Cortex of kidney (tissue), 1 donor: Measurements from ENCODE around the gene MLLT3.

Experiments
- DNase-seq: peaks from one replicate; lab custom pipeline; 2025; lab: John Stamatoyannopoulos, UW

Gene MLLT3

DNA sequence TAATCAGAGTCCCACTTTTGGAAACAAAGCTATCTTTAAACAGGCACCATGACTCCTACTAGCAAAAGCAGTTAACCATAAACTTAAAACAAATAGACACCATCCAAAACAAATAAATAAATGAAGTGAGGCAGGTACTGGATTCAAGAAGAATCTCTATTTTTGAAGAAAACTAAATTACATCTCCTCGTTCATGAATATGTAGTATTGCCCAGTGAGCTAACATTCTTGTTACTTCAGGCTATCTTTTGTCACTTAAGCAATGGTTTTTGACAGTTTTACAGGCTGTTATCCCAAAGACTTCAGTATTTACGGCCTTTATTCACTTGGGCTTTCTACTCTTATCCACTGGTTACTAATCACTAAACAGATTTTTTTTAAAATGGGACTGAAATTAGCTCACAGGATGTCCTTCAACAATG is 242.5 kb downstream of the MLLT3 start:
- DNase-seq, result no peak

- DNase-seq, result no peak
Observed at GRCh38 chr9:20378851-20379250, 243.4 kb downstream of the MLLT3 start.

GRCh38 chr9:20377790-20378189 is 244.5 kb downstream of the MLLT3 start:
- DNase-seq, result no peak

DNA sequence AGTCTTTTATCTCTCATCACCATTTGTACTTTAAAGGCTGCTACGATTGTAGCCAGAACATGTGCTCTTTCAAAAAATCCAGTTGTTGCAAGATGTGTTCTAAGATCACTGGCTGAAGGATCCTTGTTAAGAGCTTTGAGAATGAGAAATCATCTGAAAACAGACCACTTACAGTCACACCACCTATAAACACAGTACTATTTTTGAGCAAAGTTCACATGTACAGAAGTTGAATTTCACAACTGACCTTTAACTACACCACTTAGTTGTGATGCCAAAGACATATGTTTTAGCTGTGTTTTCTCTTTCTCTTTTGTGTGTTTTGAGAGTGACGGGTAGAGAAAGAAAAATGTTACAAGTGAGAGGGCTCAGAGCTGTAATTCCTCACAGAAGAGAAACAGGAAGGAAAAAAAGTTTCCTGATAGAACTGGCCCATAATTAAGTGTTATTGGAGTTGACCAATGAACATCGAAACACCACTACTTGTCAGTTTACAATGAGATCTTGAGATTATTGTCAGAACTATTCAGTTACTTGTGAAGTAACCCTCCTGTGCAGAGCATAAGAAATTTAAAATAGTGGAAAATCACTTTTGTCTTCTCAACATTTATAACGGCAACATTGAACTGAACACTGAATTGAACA is 245.4 kb downstream of the MLLT3 start:
- no peak for DNase-seq

DNA sequence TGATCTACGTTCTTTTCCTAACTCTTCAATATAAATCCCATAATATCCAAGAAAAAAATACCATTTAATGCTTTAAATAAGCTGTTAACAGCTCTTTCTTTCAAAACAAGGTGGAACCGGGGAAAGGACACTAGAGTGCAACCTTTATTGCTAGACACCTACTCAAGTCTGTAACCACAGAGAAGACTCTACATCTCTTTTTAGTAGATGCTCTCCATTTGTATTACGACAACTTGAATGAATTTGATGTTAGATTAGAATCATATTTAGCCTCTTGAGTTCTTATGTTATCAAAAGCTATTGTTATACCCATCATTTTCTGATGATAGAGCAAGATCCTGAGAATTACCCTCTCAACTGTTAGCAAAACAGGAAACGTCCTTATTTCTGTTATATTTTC is 246.3 kb downstream of the MLLT3 start:
- DNase-seq, result no peak

- DNase-seq, result no peak
Observed at GRCh38 chr9:20373263-20373662, 249.0 kb downstream of the MLLT3 start.

GRCh38 chr9:20369391-20369790 is 252.9 kb downstream of the MLLT3 start:
- DNase-seq, result no peak

GRCh38 chr9:20367855-20368254 is 254.4 kb downstream of the MLLT3 start:
- DNase-seq, result no peak

GRCh38 chr9:20364959-20365358 is 257.3 kb downstream of the MLLT3 start:
- no peak for DNase-seq

DNA sequence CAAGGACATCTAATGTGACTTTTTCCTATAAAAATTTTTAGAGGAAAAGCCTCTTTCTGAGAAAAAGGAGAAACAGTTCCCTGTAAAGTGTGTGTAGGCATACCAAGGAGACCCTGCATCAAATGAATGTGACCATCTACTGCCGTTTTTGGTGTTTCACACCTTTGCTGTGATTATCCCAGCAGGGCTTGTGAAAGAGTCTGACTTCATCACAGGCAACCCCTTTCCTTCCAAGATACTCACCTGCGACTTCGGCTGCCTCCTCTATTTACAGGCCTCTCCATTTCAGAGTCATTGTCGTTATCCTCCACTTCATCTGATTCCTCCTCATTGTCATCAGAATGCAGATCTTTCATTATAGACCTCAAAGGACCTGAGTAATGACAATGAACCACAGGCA is 259.1 kb downstream of the MLLT3 start:
- no peak for DNase-seq

- DNase-seq, result no peak
Observed at GRCh38 chr9:20361656-20362570, 260.4 kb downstream of the MLLT3 start.

GRCh38 chr9:20361229-20361628 is 261.1 kb downstream of the MLLT3 start:
- no peak for DNase-seq

DNA sequence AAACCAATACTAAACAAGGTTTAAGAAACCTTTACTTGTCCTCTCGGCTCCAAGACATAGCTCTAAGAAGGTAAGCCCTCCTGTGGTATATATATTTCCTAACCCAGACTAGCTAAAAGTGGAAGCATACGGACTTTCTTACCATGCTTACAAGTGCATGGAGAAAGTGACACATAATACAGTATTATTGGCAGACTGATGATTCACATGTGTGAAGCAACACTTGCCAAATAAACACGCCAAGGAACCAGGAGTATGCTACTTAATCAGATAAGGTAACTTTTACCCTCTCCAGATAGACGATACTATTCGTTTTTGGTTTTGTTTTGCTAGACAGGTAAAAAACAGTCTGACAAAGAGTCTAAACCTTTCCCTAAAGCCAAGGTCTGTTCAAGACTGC is 264.1 kb downstream of the MLLT3 start:
- DNase-seq, result no peak

DNA sequence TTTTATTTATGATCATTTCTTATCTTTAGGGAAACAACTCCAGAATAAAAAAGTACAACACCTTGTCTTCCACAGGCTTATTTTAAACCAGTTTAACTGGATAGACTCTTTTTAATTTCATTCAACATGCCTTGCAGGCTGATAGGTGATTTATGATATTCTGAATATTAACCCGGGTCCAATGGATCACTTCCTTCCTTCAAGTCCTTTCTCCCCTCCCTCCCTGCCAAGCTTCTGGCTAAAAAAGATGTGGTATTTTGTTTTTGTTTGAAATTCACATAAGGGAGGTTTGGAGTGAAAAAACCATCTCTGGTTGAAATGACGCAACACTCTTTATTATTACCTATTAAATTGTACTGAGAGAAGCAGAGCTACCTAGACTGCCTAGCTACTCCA is 265.3 kb downstream of the MLLT3 start:
- DNase-seq, result no peak

DNA sequence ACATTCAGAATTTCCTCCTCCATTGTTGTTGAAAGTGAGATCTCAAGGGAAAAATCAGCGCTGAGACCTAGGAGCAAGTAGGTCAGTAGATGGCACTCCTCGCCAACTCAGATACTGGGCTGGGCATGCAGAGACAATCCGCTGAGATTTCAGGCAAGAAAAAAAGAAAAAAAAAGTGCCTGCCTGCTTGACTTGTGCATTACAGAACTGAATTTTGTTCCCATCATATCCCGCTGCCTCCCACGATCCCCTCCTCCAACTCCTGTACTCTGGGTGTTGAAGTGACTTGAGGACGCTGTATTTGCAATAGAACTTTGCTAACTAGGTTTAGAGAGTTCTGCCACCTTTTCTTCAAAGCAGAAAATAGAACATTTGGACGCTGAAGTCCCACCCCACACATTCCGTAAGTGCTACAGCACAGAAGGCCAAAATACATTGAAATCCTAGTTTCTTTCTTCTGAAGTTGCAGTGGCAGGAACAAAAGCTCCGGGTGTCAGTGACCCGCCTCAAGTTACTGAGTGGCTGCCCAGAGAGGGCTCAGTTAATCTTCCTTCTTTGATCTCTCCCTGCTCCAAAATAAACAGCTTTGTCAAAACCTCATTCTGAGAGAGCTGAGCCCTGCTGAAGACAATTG is 265.8 kb downstream of the MLLT3 start:
- no peak for DNase-seq

GRCh38 chr9:20355022-20355421 is 267.3 kb downstream of the MLLT3 start:
- no peak for DNase-seq

GRCh38 chr9:20353931-20354652 is 268.2 kb downstream of the MLLT3 start:
- DNase-seq, result no peak

DNA sequence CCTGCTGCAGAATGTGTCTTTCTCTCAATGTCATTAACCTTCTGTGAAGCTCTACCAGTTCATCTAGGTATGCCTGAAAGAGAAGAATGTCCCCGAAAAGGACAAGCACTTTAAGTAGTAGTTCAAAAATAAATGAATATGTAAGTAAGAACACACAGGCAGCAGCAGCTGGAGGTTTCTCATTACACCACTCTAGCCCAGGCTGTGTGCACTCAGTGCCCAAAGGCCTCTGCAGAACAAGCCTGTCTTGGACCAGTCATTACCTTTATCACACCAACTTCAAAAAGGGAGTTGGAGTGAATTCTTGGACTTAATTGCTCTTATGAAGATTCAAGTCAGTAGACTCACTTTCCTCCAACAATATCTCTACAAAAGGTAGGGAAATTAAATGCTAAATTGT is 268.8 kb downstream of the MLLT3 start:
- no peak for DNase-seq

DNA sequence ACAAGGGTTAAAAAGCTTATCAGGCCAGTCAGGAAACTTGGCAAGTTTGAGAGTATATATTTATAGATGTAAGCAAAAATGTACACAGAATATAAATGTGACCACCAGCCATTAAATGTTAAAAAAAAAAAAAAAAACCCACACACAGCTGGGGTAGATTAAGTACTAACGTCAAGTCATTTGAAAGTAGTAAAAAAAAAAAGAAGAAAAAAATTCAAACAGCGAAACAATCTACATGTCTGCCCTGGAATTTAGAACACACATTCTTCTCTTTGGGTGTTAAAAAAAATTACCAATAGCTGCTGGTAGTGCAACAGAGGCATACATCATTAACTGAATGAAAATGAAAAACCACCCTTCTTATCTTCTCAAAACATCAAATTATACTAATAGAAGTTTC is 269.7 kb downstream of the MLLT3 start:
- no peak for DNase-seq

GRCh38 chr9:20351715-20352114 is 270.6 kb downstream of the MLLT3 start:
- no peak for DNase-seq

DNA sequence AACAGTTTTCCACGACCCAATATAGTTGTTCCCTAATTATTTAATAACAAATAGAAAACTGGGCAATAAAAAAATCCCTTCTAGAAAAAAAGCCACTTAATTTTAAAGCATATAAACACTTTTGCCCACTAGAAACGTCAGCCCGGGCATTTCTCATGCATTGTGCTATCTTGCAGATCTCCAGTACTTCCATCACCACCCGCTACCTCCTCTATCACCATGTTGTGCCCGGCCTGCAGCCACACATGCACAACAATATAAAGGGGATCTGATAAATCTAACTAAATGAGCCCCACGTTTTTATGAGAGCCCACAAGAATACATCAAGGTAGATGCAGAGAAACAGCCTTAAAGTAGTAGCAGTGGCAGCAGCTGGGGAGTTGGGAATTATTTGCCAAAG is 272.7 kb downstream of the MLLT3 start:
- no peak for DNase-seq

GRCh38 chr9:20343325-20343724 is 279.0 kb downstream of the MLLT3 start:
- no peak for DNase-seq
